Endothelial cell of umbilical vein (primary cell): ENCODE measurements around the gene IL9. TPM values are rescaled to one million over a fixed set of nuclear protein-coding genes. Genes with fewer than 3 reads are reported as not detected.

ENCODE experiments used
- polyA plus RNA-seq, 4 experiments: library from polyadenylated mRNA; depleted of rRNA in 3 of 4; stranded (reverse) in 3 of 4; unstranded in 1 of 4; fragments of >200 nt; gene quantifications; 2 replicates each; pipeline versions ENCODE4 v1.2.1 to v1.2.3, GENCODE V29; 2011 to 2012; ENCODE audit warnings: missing spikeins in 1 of 4
- total RNA-seq: library from RNA; stranded (reverse); gene quantifications from 2 replicates; pipeline ENCODE4 v1.2.3, GENCODE V29; 2021

Gene IL9
- total and polyA plus RNA-seq, 2 donors (not counting 3 experiments of a cell fraction or from before 2014, with no cell fraction given), result not detected

Other genes starting within 250 kb of the IL9 start
- gene SLC25A48, start 61.2 kb downstream of the IL9 start, total RNA-seq, result not detected in 2 replicates
- not detected in 2 replicates for gene SLC25A48, start 61.2 kb downstream of the IL9 start, polyA plus RNA-seq
- gene LECT2, start 59.1 kb upstream of the IL9 start, total RNA-seq, result not detected in 2 replicates
- not detected in 2 replicates for gene LECT2, start 59.1 kb upstream of the IL9 start, polyA plus RNA-seq
- 6.5 and 8.7 TPM in 2 replicates for gene TGFBI, start 133.1 kb upstream of the IL9 start, total RNA-seq
- gene TGFBI, start 133.1 kb upstream of the IL9 start, polyA plus RNA-seq, result 18.0 and 18.9 TPM in 2 replicates
- 65.4 and 66.0 TPM in 2 replicates for gene SMAD5, start 237.0 kb upstream of the IL9 start, total RNA-seq
- 26.0 and 27.1 TPM in 2 replicates for gene SMAD5, start 237.0 kb upstream of the IL9 start, polyA plus RNA-seq